ENCODE data around the gene WDR72. TPM values are rescaled to one million over a fixed set of nuclear protein-coding genes. Genes with fewer than 3 reads are reported as not detected.
A peak's percentile ranks its signal among the peaks of the same experiment; 100 is the strongest.

Gene WDR72
- total and polyA plus RNA-seq, 4 donors: 6.1 to 55.4 (median 17.0) TPM

DNA sequence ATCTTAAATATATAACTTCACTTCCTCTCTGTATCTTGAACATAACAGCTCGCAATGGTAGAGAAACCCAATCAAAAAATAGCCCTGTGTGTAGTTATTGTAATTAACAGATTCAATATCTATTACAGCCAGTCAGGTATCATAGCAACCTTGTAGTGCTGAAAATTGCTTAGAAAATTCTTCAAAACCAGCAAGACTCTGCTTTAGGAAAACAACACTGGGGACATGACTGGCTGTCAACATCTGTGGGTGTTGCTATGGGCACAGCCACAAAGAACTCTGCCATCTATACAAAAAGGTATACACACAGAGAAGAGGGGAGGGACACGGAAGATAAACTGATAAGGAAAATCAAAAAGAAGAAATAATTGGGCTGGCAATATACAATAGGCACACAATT lies 101.2 kb downstream of the WDR72 start:
- Histone ChIP-seq H3K9ac (ENCODE audit: low read depth in 1 of 2, low read length in 2 of 2) (no peak overlapping the region), H3K27ac (ENCODE audit: low read depth in 1 of 2, low read length in 2 of 2) (no peak overlapping the region), H3K27me3 (ENCODE audit: control insufficient read depth in 4 of 4, insufficient read depth in 4 of 4, low read length in 3 of 4) (no peaks in the 10 kb centered on the region), H3K4me3 (ENCODE audit: low read depth in 1 of 3, low read length in 3 of 3) (no peak overlapping the region), H3K4me1 (ENCODE audit: control insufficient read depth in 4 of 4, insufficient read depth in 4 of 4, low read length in 3 of 4) (no peaks in the 10 kb centered on the region), H3K9me3 (ENCODE audit: control insufficient read depth in 4 of 4, low read length in 3 of 4) (no peaks in the 10 kb centered on the region), H3K36me3 (ENCODE audit: control insufficient read depth in 4 of 4, insufficient read depth in 3 of 4, low read depth in 1 of 4, low read length in 3 of 4) (peaks cover 0 to 3% (median 1%) of the 10 kb centered on the region in 4 donors)
- TF ChIP-seq EGR1 (IDR thresholded peaks at IDR 0.05; ENCODE audit: low read depth in 2 of 2) (no peak), FOXA1 (IDR thresholded peaks at IDR 0.05) (no peak), YY1 (IDR thresholded peaks at IDR 0.05) (no peak), SP1 (IDR thresholded peaks at IDR 0.05) (no peak), GABPA (IDR thresholded peaks at IDR 0.05 in 1 of 2, conservative IDR thresholded peaks at IDR 0.05 in 1 of 2) (no peak), HNF4G (IDR thresholded peaks at IDR 0.05) (no peak), FOXA2 (IDR thresholded peaks at IDR 0.05) (no peak), RAD21 (IDR thresholded peaks at IDR 0.05) (no peak), HNF4A (conservative IDR thresholded peaks at IDR 0.05) (no peak), TAF1 (conservative IDR thresholded peaks at IDR 0.05) (no peak)
- TF ChIP-seq, protein P1, sequence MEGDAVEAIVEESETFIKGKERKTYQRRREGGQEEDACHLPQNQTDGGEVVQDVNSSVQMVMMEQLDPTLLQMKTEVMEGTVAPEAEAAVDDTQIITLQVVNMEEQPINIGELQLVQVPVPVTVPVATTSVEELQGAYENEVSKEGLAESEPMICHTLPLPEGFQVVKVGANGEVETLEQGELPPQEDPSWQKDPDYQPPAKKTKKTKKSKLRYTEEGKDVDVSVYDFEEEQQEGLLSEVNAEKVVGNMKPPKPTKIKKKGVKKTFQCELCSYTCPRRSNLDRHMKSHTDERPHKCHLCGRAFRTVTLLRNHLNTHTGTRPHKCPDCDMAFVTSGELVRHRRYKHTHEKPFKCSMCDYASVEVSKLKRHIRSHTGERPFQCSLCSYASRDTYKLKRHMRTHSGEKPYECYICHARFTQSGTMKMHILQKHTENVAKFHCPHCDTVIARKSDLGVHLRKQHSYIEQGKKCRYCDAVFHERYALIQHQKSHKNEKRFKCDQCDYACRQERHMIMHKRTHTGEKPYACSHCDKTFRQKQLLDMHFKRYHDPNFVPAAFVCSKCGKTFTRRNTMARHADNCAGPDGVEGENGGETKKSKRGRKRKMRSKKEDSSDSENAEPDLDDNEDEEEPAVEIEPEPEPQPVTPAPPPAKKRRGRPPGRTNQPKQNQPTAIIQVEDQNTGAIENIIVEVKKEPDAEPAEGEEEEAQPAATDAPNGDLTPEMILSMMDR (IDR thresholded peaks at IDR 0.05; ENCODE audit: low read depth, low read length, missing input control): no peak
- TF ChIP-seq, protein P2, sequence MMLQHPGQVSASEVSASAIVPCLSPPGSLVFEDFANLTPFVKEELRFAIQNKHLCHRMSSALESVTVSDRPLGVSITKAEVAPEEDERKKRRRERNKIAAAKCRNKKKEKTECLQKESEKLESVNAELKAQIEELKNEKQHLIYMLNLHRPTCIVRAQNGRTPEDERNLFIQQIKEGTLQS (IDR thresholded peaks at IDR 0.05): no peak
- TF ChIP-seq, protein P3, sequence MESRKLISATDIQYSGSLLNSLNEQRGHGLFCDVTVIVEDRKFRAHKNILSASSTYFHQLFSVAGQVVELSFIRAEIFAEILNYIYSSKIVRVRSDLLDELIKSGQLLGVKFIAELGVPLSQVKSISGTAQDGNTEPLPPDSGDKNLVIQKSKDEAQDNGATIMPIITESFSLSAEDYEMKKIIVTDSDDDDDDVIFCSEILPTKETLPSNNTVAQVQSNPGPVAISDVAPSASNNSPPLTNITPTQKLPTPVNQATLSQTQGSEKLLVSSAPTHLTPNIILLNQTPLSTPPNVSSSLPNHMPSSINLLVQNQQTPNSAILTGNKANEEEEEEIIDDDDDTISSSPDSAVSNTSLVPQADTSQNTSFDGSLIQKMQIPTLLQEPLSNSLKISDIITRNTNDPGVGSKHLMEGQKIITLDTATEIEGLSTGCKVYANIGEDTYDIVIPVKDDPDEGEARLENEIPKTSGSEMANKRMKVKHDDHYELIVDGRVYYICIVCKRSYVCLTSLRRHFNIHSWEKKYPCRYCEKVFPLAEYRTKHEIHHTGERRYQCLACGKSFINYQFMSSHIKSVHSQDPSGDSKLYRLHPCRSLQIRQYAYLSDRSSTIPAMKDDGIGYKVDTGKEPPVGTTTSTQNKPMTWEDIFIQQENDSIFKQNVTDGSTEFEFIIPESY (IDR thresholded peaks at IDR 0.05): no peak
- TF ChIP-seq, protein P4, sequence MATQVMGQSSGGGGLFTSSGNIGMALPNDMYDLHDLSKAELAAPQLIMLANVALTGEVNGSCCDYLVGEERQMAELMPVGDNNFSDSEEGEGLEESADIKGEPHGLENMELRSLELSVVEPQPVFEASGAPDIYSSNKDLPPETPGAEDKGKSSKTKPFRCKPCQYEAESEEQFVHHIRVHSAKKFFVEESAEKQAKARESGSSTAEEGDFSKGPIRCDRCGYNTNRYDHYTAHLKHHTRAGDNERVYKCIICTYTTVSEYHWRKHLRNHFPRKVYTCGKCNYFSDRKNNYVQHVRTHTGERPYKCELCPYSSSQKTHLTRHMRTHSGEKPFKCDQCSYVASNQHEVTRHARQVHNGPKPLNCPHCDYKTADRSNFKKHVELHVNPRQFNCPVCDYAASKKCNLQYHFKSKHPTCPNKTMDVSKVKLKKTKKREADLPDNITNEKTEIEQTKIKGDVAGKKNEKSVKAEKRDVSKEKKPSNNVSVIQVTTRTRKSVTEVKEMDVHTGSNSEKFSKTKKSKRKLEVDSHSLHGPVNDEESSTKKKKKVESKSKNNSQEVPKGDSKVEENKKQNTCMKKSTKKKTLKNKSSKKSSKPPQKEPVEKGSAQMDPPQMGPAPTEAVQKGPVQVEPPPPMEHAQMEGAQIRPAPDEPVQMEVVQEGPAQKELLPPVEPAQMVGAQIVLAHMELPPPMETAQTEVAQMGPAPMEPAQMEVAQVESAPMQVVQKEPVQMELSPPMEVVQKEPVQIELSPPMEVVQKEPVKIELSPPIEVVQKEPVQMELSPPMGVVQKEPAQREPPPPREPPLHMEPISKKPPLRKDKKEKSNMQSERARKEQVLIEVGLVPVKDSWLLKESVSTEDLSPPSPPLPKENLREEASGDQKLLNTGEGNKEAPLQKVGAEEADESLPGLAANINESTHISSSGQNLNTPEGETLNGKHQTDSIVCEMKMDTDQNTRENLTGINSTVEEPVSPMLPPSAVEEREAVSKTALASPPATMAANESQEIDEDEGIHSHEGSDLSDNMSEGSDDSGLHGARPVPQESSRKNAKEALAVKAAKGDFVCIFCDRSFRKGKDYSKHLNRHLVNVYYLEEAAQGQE (IDR thresholded peaks at IDR 0.05): no peak
- TF ChIP-seq, protein P5, sequence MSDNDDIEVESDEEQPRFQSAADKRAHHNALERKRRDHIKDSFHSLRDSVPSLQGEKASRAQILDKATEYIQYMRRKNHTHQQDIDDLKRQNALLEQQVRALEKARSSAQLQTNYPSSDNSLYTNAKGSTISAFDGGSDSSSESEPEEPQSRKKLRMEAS (IDR thresholded peaks at IDR 0.05): no peak
- DNase-seq (ENCODE audit: low spot score): no peak
- 88% methylated on average over 2 of the region's 2 CpGs for WGBS

DNA sequence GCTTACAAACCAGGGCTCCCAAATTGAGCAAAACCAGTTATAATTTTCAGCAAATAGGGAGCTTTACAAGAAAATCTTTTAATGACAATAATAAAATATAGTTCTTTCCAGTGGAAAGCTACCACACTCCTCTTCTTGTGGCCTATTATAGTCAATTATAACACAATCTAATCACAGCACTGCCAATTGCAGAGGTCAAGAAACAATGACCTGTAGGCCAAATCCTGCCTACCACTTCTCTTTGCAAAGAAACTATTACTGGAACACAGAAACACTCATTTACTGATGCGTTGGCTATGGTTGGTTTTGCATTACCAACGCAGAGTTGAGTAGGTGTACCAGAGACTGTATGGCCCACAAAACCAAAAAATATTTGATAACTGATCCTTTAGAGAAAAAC lies 110.5 kb downstream of the WDR72 start:
- no peaks in the 10 kb centered on the region for H3K27me3 ChIP-seq (ENCODE audit: control insufficient read depth in 4 of 4, insufficient read depth in 4 of 4, low read length in 3 of 4)
- H3K36me3 ChIP-seq (ENCODE audit: control insufficient read depth in 4 of 4, insufficient read depth in 3 of 4, low read depth in 1 of 4, low read length in 3 of 4): peaks cover 0 to 3% (median 0%) of the 10 kb centered on the region in 4 donors
- peaks cover 0 to 12% (median 4%) of the 10 kb centered on the region in 4 donors for H3K4me1 ChIP-seq (ENCODE audit: control insufficient read depth in 4 of 4, insufficient read depth in 4 of 4, low read length in 3 of 4)
- H3K4me3 ChIP-seq (ENCODE audit: low read depth in 1 of 3, low read length in 3 of 3): no peak overlapping the region
- 63% methylated on average over 2 of the region's 2 CpGs for WGBS
- no peak overlapping the region for H3K27ac ChIP-seq (ENCODE audit: low read depth in 1 of 2, low read length in 2 of 2)
- no peaks in the 10 kb centered on the region for H3K9me3 ChIP-seq (ENCODE audit: control insufficient read depth in 4 of 4, low read length in 3 of 4)
- TF ChIP-seq RXRA (IDR thresholded peaks at IDR 0.05) (peak; percentile 86 to 89), RAD21 (IDR thresholded peaks at IDR 0.05) (no peak), HNF4A (conservative IDR thresholded peaks at IDR 0.05) (peak in 1 of 2 donors; percentile 12), JUND (IDR thresholded peaks at IDR 0.05) (no peak), GABPA (IDR thresholded peaks at IDR 0.05 in 1 of 2, conservative IDR thresholded peaks at IDR 0.05 in 1 of 2) (no peak), SP1 (IDR thresholded peaks at IDR 0.05) (peak; percentile 14), TAF1 (conservative IDR thresholded peaks at IDR 0.05) (no peak), YY1 (IDR thresholded peaks at IDR 0.05) (no peak)
- TF ChIP-seq, protein P4 (IDR thresholded peaks at IDR 0.05): no peak
- TF ChIP-seq, protein P3 (IDR thresholded peaks at IDR 0.05): no peak
- no peak for DNase-seq (ENCODE audit: low spot score)
- no peak overlapping the region for H3K9ac ChIP-seq (ENCODE audit: low read depth in 1 of 2, low read length in 2 of 2)

Measured in liver (tissue), 9 donors.